Ishikawa (cell line): ENCODE results near the gene KCNAB2.

Source experiments
- CEBPB ChIP-seq: IDR thresholded peaks from 2 replicates; pipeline ENCODE4 v1.6.1; 2012
- CREB1 ChIP-seq: IDR thresholded peaks from 2 replicates; pipeline ENCODE4 v1.6.1; 2012; ENCODE audit warnings: low read depth
- EGR1 ChIP-seq: IDR thresholded peaks from 2 replicates; pipeline ENCODE4 v1.6.1; 2012
- EP300 ChIP-seq: IDR thresholded peaks from 2 replicates; pipeline ENCODE4 v1.6.1; 2012; ENCODE audit warnings: borderline replicate concordance
- FOXM1 ChIP-seq: IDR thresholded peaks from 2 replicates; pipeline ENCODE4 v1.6.1; 2012; ENCODE audit warnings: low read depth, borderline replicate concordance
- MAX ChIP-seq: IDR thresholded peaks from 2 replicates; pipeline ENCODE4 v1.6.1; 2012
- NFIC ChIP-seq: IDR thresholded peaks from 2 replicates; pipeline ENCODE4 v1.6.1; 2012
- RAD21 ChIP-seq: IDR thresholded peaks from 2 replicates; pipeline ENCODE4 v1.6.1; 2012; ENCODE audit warnings: low read depth
- REST ChIP-seq: IDR thresholded peaks from 2 replicates; pipeline ENCODE4 v1.6.1; 2012; ENCODE audit warnings: low read depth, mild to moderate bottlenecking
- TAF1 ChIP-seq: IDR thresholded peaks from 2 replicates; pipeline ENCODE4 v1.6.1; 2012; ENCODE audit warnings: low read depth, mild to moderate bottlenecking
- TCF12 ChIP-seq: IDR thresholded peaks from 2 replicates; pipeline ENCODE4 v1.6.1; 2012; ENCODE audit warnings: low read depth
- TEAD4 ChIP-seq: IDR thresholded peaks from 2 replicates; pipeline ENCODE4 v1.6.1; 2012
- USF1 ChIP-seq: IDR thresholded peaks from 2 replicates; pipeline ENCODE4 v1.6.1; 2012
- YY1 ChIP-seq: IDR thresholded peaks from 2 replicates; pipeline ENCODE4 v1.6.1; 2012; ENCODE audit warnings: low read depth
- ZBTB7A ChIP-seq: IDR thresholded peaks from 2 replicates; pipeline ENCODE4 v1.6.1; 2012; ENCODE audit warnings: low read depth

The KCNAB2 gene

GRCh38 chr1:6030547-6031261, 15.0 kb upstream of the KCNAB2 start:
- TF ChIP-seq MAX (no peak), TAF1 (no peak), TEAD4 (no peak), EP300 (no peak), NFIC (no peak), EGR1 (no peak), FOXM1 (no peak), RAD21 (no peak), CREB1 (no peak), CEBPB (no peak)

- TF ChIP-seq TEAD4 = no peak
- no peak for TF ChIP-seq NFIC
- no peak for TF ChIP-seq TCF12
- no peak for TF ChIP-seq CEBPB
- TF ChIP-seq FOXM1 = no peak
- TF ChIP-seq TAF1 = no peak
- TF ChIP-seq EP300 = no peak
- TF ChIP-seq ZBTB7A = no peak
- TF ChIP-seq MAX = no peak
- TF ChIP-seq YY1 = no peak
- TF ChIP-seq USF1 = no peak
- no peak for TF ChIP-seq REST
Measured at GRCh38 chr1:6033124-6033523, 12.6 kb upstream of the KCNAB2 start.

GRCh38 chr1:6033986-6034749, 11.5 kb upstream of the KCNAB2 start:
- TF ChIP-seq NFIC = no peak
- no peak for TF ChIP-seq EGR1
- peak; percentile 42 for TF ChIP-seq RAD21
- TF ChIP-seq MAX = peak; percentile 58
- TF ChIP-seq CEBPB = no peak
- no peak for TF ChIP-seq TCF12
- no peak for TF ChIP-seq YY1
- TF ChIP-seq TEAD4 = no peak
- no peak for TF ChIP-seq FOXM1
- TF ChIP-seq ZBTB7A = no peak
- TF ChIP-seq EP300 = no peak
- no peak for TF ChIP-seq REST
- no peak for TF ChIP-seq TAF1
- TF ChIP-seq CREB1 = no peak

- TF ChIP-seq ZBTB7A (no peak), EP300 (no peak), FOXM1 (no peak), EGR1 (no peak), RAD21 (no peak), TEAD4 (no peak), USF1 (no peak), MAX (no peak; the same call in 1 of the 2 replicates), YY1 (no peak), REST (no peak), NFIC (no peak), TCF12 (no peak), TAF1 (no peak), CEBPB (no peak), CREB1 (no peak)
Measured at GRCh38 chr1:6034750-6035096, 11.0 kb upstream of the KCNAB2 start.
